GM19099 (cell line): ENCODE measurements around the gene TTC28.

Source experiments
- POLR2A ChIP-seq: IDR thresholded peaks from 3 replicates; pipeline ENCODE4 v1.6.1; 2011; ENCODE audit warnings: low read depth; ENCODE audit not compliant: insufficient read length; ENCODE audit errors: extremely low read depth

The TTC28 gene

DNA sequence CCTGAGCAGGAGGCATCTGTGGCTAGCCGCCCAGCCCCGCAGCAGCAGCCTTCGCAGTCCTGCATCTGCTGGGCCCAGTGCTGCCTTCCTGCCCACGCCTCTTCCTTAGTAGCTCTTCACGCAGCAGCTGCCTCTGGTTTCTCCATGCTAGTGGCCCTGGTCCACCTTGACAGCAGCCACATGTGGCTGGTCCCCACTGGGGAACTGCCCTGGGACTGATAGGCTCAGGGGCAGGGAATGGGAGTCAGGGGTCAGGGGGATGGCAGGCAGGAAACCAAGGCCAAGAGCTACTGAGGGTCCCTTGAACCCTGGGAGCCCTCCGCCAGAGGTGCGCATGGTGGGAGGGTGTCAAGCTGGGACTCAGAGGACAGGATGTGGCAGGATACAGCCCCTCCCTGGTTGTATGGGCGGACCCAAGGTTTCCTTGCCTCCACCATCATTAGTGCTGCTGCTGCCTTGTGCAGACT lies 661.1 kb downstream of the TTC28 start:
- TF ChIP-seq POLR2A, result no peak

- TF ChIP-seq POLR2A, result no peak
These were observed 661.8 kb downstream of the TTC28 start for GRCh38 chr22:28017859-28018258.

GRCh38 chr22:28017558-28017820 lies 662.2 kb downstream of the TTC28 start:
- no peak for TF ChIP-seq POLR2A

- no peak for TF ChIP-seq POLR2A
These were observed 662.7 kb downstream of the TTC28 start for GRCh38 chr22:28016781-28017557.

DNA sequence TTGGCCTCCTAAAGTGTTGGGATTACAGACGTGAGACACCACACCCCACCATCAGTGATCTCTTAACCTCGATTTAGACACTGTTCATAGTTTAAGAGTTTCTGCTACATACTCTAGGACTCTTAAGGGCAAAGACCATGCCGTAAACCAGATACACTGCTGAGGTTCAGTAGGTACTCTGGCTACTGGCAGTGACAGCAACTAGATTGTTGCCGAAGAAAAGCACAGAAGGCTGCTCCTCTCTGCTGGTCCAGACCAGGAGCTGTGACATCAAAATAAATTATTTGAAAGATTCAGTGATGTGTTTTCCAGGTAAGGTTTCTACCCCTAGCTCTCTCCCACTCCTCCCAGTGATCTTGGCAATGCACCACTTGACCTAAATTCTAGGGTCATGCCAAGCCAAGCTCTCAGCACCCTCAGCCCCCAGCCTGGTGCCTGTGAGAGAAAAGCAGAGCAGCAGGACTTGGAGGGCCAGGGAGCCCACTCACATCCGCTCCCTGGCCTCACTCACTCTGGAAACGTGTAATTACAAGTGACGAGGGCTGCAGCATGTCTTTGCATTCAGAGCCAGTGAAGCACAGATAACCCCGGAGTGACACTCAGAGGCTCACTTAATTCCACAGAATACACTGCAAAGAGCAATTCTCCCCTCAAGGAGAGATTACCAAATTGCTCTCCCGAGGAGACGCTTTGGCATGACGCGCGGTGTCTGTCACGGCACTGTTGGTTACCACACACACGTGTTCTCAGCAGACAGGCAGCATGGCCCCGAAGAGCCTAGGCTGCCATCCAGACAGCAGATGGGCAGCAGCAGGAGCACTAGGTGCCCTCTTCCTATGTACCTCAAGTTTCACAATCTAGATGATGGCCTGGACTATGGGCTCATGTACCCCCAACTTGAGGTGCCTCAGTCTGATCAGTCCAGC lies 663.7 kb downstream of the TTC28 start:
- TF ChIP-seq POLR2A, result no peak

- no peak for TF ChIP-seq POLR2A
These were observed 664.6 kb downstream of the TTC28 start for GRCh38 chr22:28015046-28015425.

DNA sequence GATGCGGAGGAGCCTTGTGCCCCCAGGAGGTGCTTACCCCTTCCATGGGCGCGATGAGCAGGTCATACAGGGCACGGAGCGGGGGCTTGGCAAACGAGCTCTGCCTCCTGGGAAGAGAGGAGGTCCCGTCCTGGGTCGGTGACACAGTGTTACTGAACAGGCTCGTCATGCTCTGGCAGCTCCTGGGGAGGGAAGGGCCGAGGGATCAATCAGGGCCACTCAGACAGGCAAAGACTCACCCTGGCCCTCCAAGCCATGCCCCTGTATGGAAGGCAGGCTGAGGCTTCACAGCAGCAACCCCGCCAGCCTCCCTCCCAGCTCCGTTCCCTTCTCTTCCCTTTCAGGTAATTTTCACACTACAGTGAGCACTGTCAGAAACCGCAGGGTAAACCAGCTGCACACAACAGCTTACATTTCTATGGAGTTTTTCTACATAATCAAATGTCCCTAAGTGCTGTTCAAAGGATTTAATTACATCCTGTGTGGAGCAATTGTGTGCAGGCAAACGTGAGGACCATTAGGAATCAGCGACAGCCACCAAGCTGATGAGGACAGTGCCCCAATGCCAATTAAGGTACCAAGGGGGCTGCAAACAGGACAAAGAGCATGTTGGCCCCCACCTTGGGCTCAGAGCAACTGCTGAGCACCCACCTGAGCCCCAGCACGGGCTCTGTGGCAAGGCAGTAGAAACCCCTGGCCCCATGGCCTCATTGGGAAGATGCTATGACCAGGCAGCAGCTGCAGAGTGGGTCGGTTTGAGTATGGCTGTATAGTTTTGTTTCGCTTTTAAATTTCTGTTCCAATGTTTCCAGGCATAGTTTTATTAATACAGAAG lies 665.2 kb downstream of the TTC28 start:
- no peak for TF ChIP-seq POLR2A

DNA sequence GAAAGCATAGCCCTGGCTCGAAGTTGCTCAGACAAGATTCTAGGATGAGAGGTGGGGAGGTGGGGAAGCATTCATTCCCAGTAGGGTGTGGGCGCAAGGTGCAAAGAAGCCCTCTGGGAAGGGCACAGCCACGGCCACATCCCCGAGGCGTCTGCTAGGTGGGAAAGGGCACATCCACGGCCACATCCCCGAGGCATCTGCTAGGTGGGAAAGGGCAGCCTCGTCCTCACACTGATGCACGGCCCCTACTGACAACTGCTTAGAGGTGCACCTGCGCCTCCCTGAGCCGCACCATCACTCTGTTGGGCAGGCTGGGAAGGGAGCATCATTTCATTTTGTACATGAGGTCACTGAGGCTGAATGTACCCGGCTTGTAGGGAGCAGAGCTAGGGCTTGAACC lies 666.0 kb downstream of the TTC28 start:
- no peak for TF ChIP-seq POLR2A

DNA sequence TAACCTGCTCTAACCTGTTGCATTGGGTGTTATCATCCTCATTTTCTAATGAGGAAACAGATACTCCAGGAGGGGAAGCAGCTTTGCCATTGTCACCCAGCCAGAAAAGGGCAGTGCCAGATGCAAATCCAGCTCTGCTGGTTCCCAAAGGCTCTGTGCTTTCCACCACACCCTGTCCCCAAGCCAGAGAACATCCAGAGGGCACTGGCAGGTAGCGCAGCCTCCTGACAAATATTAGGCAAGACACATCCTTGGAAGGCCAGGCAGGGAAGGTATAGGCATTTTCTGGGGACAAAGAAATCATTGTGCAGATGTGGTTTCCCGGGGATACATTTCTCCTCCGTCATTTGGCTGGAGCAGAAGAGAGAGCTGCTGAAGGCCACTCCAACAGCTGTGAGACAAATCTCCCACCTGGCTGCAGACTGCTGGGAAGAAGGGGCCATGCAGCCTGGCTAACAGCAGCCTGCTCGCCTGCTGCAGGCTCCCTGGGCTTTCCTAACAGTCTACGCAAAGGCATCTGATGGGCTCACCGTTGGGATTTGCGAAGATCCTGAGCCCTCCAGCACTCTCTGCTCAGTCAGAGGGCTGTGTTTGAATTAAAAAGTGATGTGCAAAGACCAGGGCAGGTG lies 666.7 kb downstream of the TTC28 start:
- TF ChIP-seq POLR2A, result no peak

DNA sequence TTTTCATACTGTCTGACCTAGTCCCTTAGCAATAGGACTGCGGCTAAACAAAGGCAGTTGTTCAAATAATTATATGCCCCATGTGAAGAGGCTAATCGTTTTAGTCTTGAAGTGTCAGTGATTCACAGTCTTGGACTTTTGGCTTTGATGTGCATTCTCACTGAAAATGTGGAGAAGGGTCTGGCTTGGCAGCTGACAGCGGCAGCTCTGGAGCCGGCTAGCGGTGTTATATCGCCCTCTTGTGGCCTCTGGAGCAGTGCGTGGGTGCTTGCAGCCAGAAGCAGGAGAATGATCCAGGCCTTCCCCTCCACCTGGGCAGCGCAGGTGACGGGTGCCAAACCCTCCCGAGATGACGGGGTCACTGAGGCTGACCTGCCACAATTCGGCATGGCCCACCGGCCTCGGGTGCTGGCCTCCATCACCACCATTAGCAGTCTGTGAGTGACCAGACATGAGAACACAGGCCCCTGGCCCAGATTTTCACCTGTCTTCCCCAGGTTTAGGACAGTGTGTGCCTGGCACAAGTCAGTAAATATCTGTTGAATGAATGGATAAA lies 670.3 kb downstream of the TTC28 start:
- no peak for TF ChIP-seq POLR2A

DNA sequence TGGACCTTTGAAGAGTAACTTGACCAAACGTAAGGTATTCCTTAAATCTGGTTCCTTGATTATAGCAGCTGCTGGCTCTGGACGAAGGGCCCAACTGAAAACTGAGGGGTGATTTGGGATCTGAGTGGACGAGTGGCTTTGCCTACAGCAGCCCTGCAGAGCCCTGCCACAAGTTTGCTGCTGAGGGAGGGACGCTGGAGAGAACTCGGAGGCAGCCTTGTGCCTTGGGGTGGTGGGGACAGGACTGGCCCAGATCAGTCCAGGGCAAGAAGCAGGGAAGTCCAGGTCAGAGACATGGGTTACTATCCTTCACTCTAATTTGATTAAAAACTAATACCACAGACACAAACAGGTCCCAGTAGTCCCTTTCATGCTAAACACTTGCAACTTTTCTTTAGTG lies 671.0 kb downstream of the TTC28 start:
- no peak for TF ChIP-seq POLR2A

DNA sequence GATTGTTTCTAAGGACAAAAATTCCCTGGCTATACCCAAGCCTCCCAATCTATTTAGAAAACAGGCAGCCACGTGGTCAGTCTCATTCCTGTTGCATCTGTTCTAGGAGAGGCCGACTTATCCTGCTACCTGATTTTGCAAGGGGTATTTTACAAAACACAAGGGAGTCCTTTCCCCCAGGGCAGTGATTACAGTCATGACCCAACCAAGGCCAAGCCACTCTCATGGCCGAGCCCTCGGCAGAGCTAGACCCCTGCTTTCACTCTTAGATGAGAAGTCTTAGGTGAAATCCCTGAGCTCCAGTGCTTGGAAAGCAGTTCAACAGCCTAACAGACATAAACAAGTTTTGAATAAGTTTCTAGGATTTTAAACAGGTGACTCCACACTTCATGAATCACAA lies 671.6 kb downstream of the TTC28 start:
- TF ChIP-seq POLR2A, result no peak

DNA sequence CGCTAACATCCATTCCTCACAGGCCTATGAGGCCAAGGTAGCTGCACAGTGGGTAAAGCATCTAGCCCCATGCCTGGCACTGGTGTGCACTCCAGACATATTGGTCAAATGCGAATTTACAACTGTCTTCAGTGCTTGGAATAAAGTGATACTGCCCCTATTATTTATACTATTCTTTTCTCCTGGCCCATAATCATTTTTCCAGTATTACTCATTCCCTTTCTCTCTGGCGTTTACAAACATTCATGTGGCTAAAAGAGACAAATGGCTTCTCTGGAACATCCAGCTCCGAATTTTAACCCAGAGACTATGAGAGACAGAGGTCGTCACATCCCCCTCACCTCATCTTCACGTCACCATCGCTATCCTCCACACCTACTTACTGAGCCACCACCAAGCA lies 673.4 kb downstream of the TTC28 start:
- no peak for TF ChIP-seq POLR2A

GRCh38 chr22:28005513-28005912 lies 674.1 kb downstream of the TTC28 start:
- TF ChIP-seq POLR2A, result no peak

- TF ChIP-seq POLR2A, result no peak
These were observed 675.6 kb downstream of the TTC28 start for GRCh38 chr22:28004021-28004420.

GRCh38 chr22:28002863-28003565 lies 676.6 kb downstream of the TTC28 start:
- TF ChIP-seq POLR2A, result no peak
